Mononuclear cell (primary cell): Measurements from ENCODE around the gene TCF12. TPM values are rescaled to one million over a fixed set of nuclear protein-coding genes. Genes with fewer than 3 reads are reported as not detected.
"Not testable (repeated sequence)": the region's sequence is repeated elsewhere in the genome, so short reads cannot be mapped to it uniquely, and the experiment has no call there.

ENCODE experiments used
- H3K27me3 ChIP-seq: 2 replicates; pipeline ENCODE4 v1.6.0; 2011; ENCODE audit warnings: low read length, control low read depth; ENCODE audit not compliant: insufficient read depth
- H3K4me1 ChIP-seq: 2 replicates; pipeline ENCODE4 v1.5.1; 2011; ENCODE audit warnings: mild to moderate bottlenecking, low read length, control low read depth; ENCODE audit not compliant: insufficient read depth
- H3K4me3 ChIP-seq: 2 replicates; pipeline ENCODE4 v1.5.1; 2011; ENCODE audit warnings: mild to moderate bottlenecking, low read length, moderate library complexity
- H3K9me3 ChIP-seq: 2 replicates; pipeline ENCODE4 v1.5.1; 2011; ENCODE audit warnings: low read depth, mild to moderate bottlenecking, control low read depth, low read length
- total RNA-seq: library from RNA; depleted of rRNA; stranded (reverse); fragments of >200 nt; gene quantifications from one replicate; pipeline ENCODE4 v1.2.3, GENCODE V29; 2012

TCF12 gene
- total RNA-seq, 1 donor: 45.8 TPM

- Histone ChIP-seq H3K4me1 (no peaks in the 10 kb centered on the region), H3K9me3 (peaks cover 10% of the 10 kb centered on the region), H3K27me3 (no peaks in the 10 kb centered on the region), H3K4me3 (no peak overlapping the region)
Observed at GRCh38 chr15:56948764-56949101, 30.3 kb downstream of the TCF12 start.

- H3K4me3 ChIP-seq: no peak overlapping the region
- H3K4me1 ChIP-seq: no peaks in the 10 kb centered on the region
- H3K27me3 ChIP-seq: no peaks in the 10 kb centered on the region
- peaks cover 4% of the 10 kb centered on the region for H3K9me3 ChIP-seq
Observed at GRCh38 chr15:56950979-56951378, 32.5 kb downstream of the TCF12 start.

- Histone ChIP-seq H3K4me1 (no peaks in the 10 kb centered on the region), H3K27me3 (no peaks in the 10 kb centered on the region), H3K4me3 (no peak overlapping the region), H3K9me3 (peaks cover 9% of the 10 kb centered on the region)
Observed at GRCh38 chr15:56953790-56954189, 35.3 kb downstream of the TCF12 start.

- not testable (repeated sequence) for H3K4me3 ChIP-seq, H3K4me1 ChIP-seq, H3K27me3 ChIP-seq, H3K9me3 ChIP-seq
Observed at GRCh38 chr15:56955011-56955410, 36.6 kb downstream of the TCF12 start.

GRCh38 chr15:56956538-56956937 lies 38.1 kb downstream of the TCF12 start:
- Histone ChIP-seq H3K4me1 (no peaks in the 10 kb centered on the region), H3K4me3 (no peak overlapping the region), H3K9me3 (peaks cover 9% of the 10 kb centered on the region), H3K27me3 (no peaks in the 10 kb centered on the region)

GRCh38 chr15:56957812-56958406 lies 39.5 kb downstream of the TCF12 start:
- Histone ChIP-seq H3K9me3 (peaks cover 9% of the 10 kb centered on the region), H3K4me1 (no peaks in the 10 kb centered on the region), H3K27me3 (no peaks in the 10 kb centered on the region), H3K4me3 (no peak overlapping the region)

- no peaks in the 10 kb centered on the region for H3K4me1 ChIP-seq
- peaks cover 9% of the 10 kb centered on the region for H3K9me3 ChIP-seq
- no peaks in the 10 kb centered on the region for H3K27me3 ChIP-seq
- H3K4me3 ChIP-seq: no peak overlapping the region
Observed at GRCh38 chr15:56959318-56959648, 40.8 kb downstream of the TCF12 start.

- H3K4me3 ChIP-seq: no peak overlapping the region
Observed at GRCh38 chr15:56960116-56960515, 41.7 kb downstream of the TCF12 start.

GRCh38 chr15:56963126-56963525 lies 44.7 kb downstream of the TCF12 start:
- no peaks in the 10 kb centered on the region for H3K27me3 ChIP-seq
- H3K4me3 ChIP-seq: no peak overlapping the region
- no peaks in the 10 kb centered on the region for H3K9me3 ChIP-seq
- no peaks in the 10 kb centered on the region for H3K4me1 ChIP-seq

More at GRCh38 chr15:56960116-56960515, 41.7 kb downstream of the TCF12 start:
- peaks cover 9% of the 10 kb centered on the region for H3K9me3 ChIP-seq
- no peaks in the 10 kb centered on the region for H3K4me1 ChIP-seq
- H3K27me3 ChIP-seq: no peaks in the 10 kb centered on the region

GRCh38 chr15:56963710-56964109 lies 45.3 kb downstream of the TCF12 start:
- Histone ChIP-seq H3K4me3 (no peak overlapping the region), H3K4me1 (peaks cover 3% of the 10 kb centered on the region), H3K9me3 (no peaks in the 10 kb centered on the region), H3K27me3 (no peaks in the 10 kb centered on the region)

- no peak overlapping the region for H3K4me3 ChIP-seq
- no peaks in the 10 kb centered on the region for H3K27me3 ChIP-seq
- peaks cover 4% of the 10 kb centered on the region for H3K4me1 ChIP-seq
- no peaks in the 10 kb centered on the region for H3K9me3 ChIP-seq
Observed at GRCh38 chr15:56964182-56964581, 45.7 kb downstream of the TCF12 start.

GRCh38 chr15:56965231-56966013 lies 47.0 kb downstream of the TCF12 start:
- Histone ChIP-seq H3K4me1 (peaks cover 4% of the 10 kb centered on the region), H3K4me3 (no peak overlapping the region), H3K27me3 (no peaks in the 10 kb centered on the region), H3K9me3 (no peaks in the 10 kb centered on the region)

GRCh38 chr15:56967336-56967735 lies 48.9 kb downstream of the TCF12 start:
- Histone ChIP-seq H3K4me3 (no peak overlapping the region), H3K4me1 (peaks cover 8% of the 10 kb centered on the region)

GRCh38 chr15:56968256-56968655 lies 49.8 kb downstream of the TCF12 start:
- Histone ChIP-seq H3K9me3 (no peaks in the 10 kb centered on the region), H3K27me3 (no peaks in the 10 kb centered on the region), H3K4me1 (peaks cover 8% of the 10 kb centered on the region), H3K4me3 (no peak overlapping the region)

More at GRCh38 chr15:56967336-56967735, 48.9 kb downstream of the TCF12 start:
- H3K27me3 ChIP-seq: no peaks in the 10 kb centered on the region
- no peaks in the 10 kb centered on the region for H3K9me3 ChIP-seq

- Histone ChIP-seq H3K27me3 (no peaks in the 10 kb centered on the region), H3K9me3 (no peaks in the 10 kb centered on the region), H3K4me1 (peaks cover 8% of the 10 kb centered on the region), H3K4me3 (no peak overlapping the region)
Observed at GRCh38 chr15:56968821-56969220, 50.4 kb downstream of the TCF12 start.
